GM19463 (cell line): Measurements from ENCODE around the gene PTPRN2.

ENCODE experiments used
- ATAC-seq: cut with Tn5 transposase; IDR thresholded peaks from one replicate; pipeline ENCODE4 v1.9.1; 2021; ENCODE audit warnings: mild to moderate bottlenecking, moderate library complexity; ENCODE audit not compliant: unreplicated experiment

PTPRN2 gene

GRCh38 chr7:157637216-157637949, 950.2 kb downstream of the PTPRN2 start:
- ATAC-seq, result no peak

- ATAC-seq, result no peak
Observed at GRCh38 chr7:157635669-157636068, 952.0 kb downstream of the PTPRN2 start.

- ATAC-seq, result no peak
Observed at GRCh38 chr7:157635148-157635500, 952.5 kb downstream of the PTPRN2 start.

- ATAC-seq, result no peak
Observed at GRCh38 chr7:157634401-157635147, 953.0 kb downstream of the PTPRN2 start.

- ATAC-seq, result no peak
Observed at GRCh38 chr7:157633465-157634185, 954.0 kb downstream of the PTPRN2 start.

GRCh38 chr7:157630301-157630853, 957.2 kb downstream of the PTPRN2 start:
- ATAC-seq, result no peak

GRCh38 chr7:157628456-157628855, 959.2 kb downstream of the PTPRN2 start:
- ATAC-seq, result no peak

GRCh38 chr7:157627646-157628045, 960.0 kb downstream of the PTPRN2 start:
- no peak for ATAC-seq

- ATAC-seq, result no peak
Observed at GRCh38 chr7:157627033-157627432, 960.6 kb downstream of the PTPRN2 start.

- no peak for ATAC-seq
Observed at GRCh38 chr7:157625973-157626742, 961.5 kb downstream of the PTPRN2 start.

- ATAC-seq, result no peak
Observed at GRCh38 chr7:157623556-157623955, 964.1 kb downstream of the PTPRN2 start.

GRCh38 chr7:157622408-157623205, 965.0 kb downstream of the PTPRN2 start:
- ATAC-seq, result no peak

GRCh38 chr7:157622000-157622399, 965.6 kb downstream of the PTPRN2 start:
- ATAC-seq, result no peak

GRCh38 chr7:157621131-157621681, 966.4 kb downstream of the PTPRN2 start:
- ATAC-seq, result no peak

- no peak for ATAC-seq
Observed at GRCh38 chr7:157620616-157621015, 967.0 kb downstream of the PTPRN2 start.

- ATAC-seq, result no peak
Observed at GRCh38 chr7:157619753-157620525, 967.7 kb downstream of the PTPRN2 start.

- no peak for ATAC-seq
Observed at GRCh38 chr7:157618823-157619606, 968.6 kb downstream of the PTPRN2 start.

- ATAC-seq, result no peak
Observed at GRCh38 chr7:157618091-157618726, 969.4 kb downstream of the PTPRN2 start.
